A549 treated with GW870086 at 1 μM for 4 hours (cell line): ENCODE measurements around the gene HEATR9. TPM values are rescaled to one million over a fixed set of nuclear protein-coding genes. Genes with fewer than 3 reads are reported as not detected.

Experiments used
- total RNA-seq: library from RNA; stranded (reverse); fragments of 200-300 nt; extraction: Qiagen RNA extraction; gene quantifications from 5 replicates; pipeline ENCODE4 v1.2.3, GENCODE V29; 2022; ENCODE audit warnings: low read depth

HEATR9 gene
- total RNA-seq, result not detected in 5 replicates

DNA sequence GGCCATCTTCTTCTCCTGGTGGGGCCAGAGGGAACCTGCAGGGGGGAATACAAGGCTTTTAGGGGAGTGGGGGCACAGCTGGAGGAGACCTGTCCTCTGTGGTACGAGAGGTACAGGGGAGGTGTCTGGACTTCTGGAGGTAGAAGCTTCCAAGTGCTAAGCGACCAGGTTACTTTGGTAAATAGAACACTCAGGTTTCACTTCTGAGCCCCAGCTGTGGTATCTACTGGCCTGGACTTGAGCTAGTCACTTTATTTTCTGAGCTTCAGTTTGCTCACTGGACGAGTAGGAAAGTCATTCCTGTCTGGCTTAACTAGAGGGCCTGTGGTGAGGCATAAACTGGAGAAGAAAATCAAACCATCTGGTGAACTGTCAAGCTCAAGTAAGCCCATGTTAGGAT, at the start of gene HEATR9:
HEATR9 (minus strand) TSS at position 155 of the 400 bp plus-strand sequence; CDS start at position 6, 149 bp downstream.

DNA sequence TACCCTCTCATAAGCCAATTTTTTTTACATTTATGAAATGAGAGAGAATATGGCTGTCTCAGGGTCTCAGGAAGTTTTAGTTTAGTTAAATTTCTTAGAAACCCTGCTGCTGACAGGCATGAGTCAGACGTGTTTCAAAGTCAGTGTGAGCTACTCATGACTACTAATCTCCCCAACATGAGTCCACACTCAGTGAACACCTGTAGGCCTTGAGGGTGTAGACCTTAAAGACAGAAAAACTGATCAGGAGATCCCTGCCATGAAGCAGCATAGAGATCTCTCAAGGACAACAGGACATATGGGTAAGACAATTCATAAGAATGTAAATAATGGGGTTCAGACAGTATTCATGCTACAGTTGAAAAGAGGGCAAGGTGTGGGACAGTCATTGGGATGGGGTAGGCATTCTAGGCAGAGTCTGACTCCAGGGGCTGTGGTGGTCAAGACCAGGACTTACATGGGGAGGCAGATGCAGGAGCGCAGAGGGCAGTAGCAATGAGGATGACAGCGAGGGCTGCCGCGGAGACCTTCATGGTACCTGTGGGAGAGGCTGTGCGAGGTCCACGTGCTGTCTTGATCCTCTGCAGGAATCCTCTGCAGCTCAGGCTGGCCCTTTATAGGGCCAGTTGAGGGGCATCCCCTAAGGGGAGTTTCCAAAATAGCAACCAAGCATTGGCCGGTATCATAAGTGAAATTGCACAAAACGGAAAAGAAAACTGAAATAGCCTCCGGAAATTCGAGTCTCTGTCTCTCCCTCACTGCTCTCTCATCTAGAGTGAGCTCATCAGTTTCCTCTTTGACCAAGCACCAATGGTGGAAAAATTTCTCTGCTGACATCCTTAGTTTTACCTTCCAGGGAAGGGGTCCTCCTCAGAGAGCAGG, 11.3 kb upstream of the HEATR9 start, which contains the start of gene CCL5:
CCL5 (minus strand) TSS at position 588 of the 882 bp plus-strand sequence.

GRCh38 chr17:35808962-35809854, 59.5 kb downstream of the HEATR9 start, which contains the start of gene TAF15:
TSS of gene TAF15 (plus strand) at chr17:35809484. CDS start at chr17:35809570, 86 bp downstream.

Other genes starting within 250 kb of the HEATR9 start
- gene RASL10B, start 137.3 kb downstream of the HEATR9 start, total RNA-seq, result 0.09 to 0.38 TPM (median 0.15 TPM) in 4 of 5 replicates, not detected in the other
- 0.07 to 0.12 TPM (median 0.09 TPM) in 3 of 5 replicates, not detected in the others for gene GAS2L2, start 115.7 kb downstream of the HEATR9 start, total RNA-seq
- gene C17orf50, start 108.0 kb downstream of the HEATR9 start, total RNA-seq, result 0.14 to 0.48 TPM (median 0.30 TPM) in 5 replicates
- gene MMP28, start 73.2 kb downstream of the HEATR9 start, total RNA-seq, result 5.5 to 10.2 TPM (median 8.6 TPM) in 5 replicates
- 204 to 217 TPM (median 207 TPM) in 5 replicates for gene TAF15, start 59.4 kb downstream of the HEATR9 start, total RNA-seq
- gene CCL5, start 11.5 kb upstream of the HEATR9 start, total RNA-seq, result 0.61 to 1.8 TPM (median 1.2 TPM) in 5 replicates
- gene RDM1, start 61.9 kb upstream of the HEATR9 start, total RNA-seq, result 2.6 to 3.6 TPM (median 2.9 TPM) in 5 replicates
- gene LYZL6, start 74.8 kb upstream of the HEATR9 start, total RNA-seq, result not detected in 5 replicates
- gene CCL16, start 112.6 kb upstream of the HEATR9 start, total RNA-seq, result not detected in 5 replicates
- not detected in 5 replicates for gene CCL14, start 117.8 kb upstream of the HEATR9 start, total RNA-seq
- gene CCL15, start 132.7 kb upstream of the HEATR9 start, total RNA-seq, result not detected in 5 replicates
- not detected in 5 replicates for gene CCL23, start 149.1 kb upstream of the HEATR9 start, total RNA-seq
- gene CCL18, start 195.4 kb upstream of the HEATR9 start, total RNA-seq, result 0.19 TPM in 1 of 5 replicates, not detected in the others
- not detected in 5 replicates for gene CCL3, start 221.3 kb upstream of the HEATR9 start, total RNA-seq
- 0.15 TPM in 1 of 5 replicates, not detected in the others for gene CCL4, start 234.9 kb upstream of the HEATR9 start, total RNA-seq